Heart right ventricle (tissue), 16 donors: ENCODE data around the gene KMT2E. TPM values are rescaled to one million over a fixed set of nuclear protein-coding genes. Genes with fewer than 3 reads are reported as not detected.

Source experiments
- ATAC-seq, 8 donors: fragments of 200-7000 bp; cut with Tn5 transposase; one replicate each; pipeline ENCODE4 v1.9.1; 2020; ENCODE audit warnings: mild to moderate bottlenecking in 8 of 8, moderate library complexity in 8 of 8, moderate number of reproducible peaks in 1 of 8
- DNase-seq, 2 donors: peaks; one replicate each; pipeline ENCODE4 v3.0.0-alpha.2; 2020
- H3K27ac ChIP-seq, 10 donors: fragments of 200-600 bp; sonication (generic) in 2 of 10; one replicate each; pipeline versions ENCODE4 v1.5.0 to v1.8.0; 2020 to 2022; ENCODE audit warnings: mild to moderate bottlenecking in 3 of 10
- H3K27me3 ChIP-seq, 7 donors: fragments of 200-600 bp; one replicate each; pipeline ENCODE4 v1.8.0; 2021 to 2022; ENCODE audit warnings: mild to moderate bottlenecking in 2 of 7
- H3K36me3 ChIP-seq, 9 donors: fragments of 200-600 bp; sonication (generic) in 1 of 9; one replicate each; pipeline versions ENCODE4 v1.5.0 to v1.8.0; 2020 to 2022; ENCODE audit warnings: mild to moderate bottlenecking in 2 of 9
- H3K4me1 ChIP-seq, 9 donors: fragments of 200-600 bp; sonication (generic) in 1 of 9; one replicate each; pipeline versions ENCODE4 v1.5.0 to v1.8.0; 2020 to 2022; ENCODE audit warnings: mild to moderate bottlenecking in 4 of 9
- H3K4me3 ChIP-seq, 10 donors: fragments of 200-600 bp; sonication (generic) in 2 of 10; one replicate each; pipeline versions ENCODE4 v1.5.0 to v1.8.0; 2020 to 2022; ENCODE audit warnings: mild to moderate bottlenecking in 7 of 10, moderate library complexity in 2 of 10
- H3K9me3 ChIP-seq, 11 donors: fragments of 200-600 bp in 10 of 11; sonication (generic) in 2 of 11; one replicate each; pipeline versions ENCODE4 v1.5.0 to v1.8.0; 2013 to 2022; ENCODE audit warnings: mild to moderate bottlenecking in 2 of 11, control low read depth in 1 of 11, moderate library complexity in 1 of 11
- WGBS, 2 donors: extraction: QIAGEN DNeasy Blood & Tissue Kit; methylation state at CpG; one replicate each; pipeline ENCODE4 v1.1.7; 2013; ENCODE audit warnings: inconsistent platforms in 1 of 2; 5-methylcytosine and 5-hydroxymethylcytosine counted together
- intact Hi-C, 10 donors: fragments of 100-400 bp; cut with DNase I; formaldehyde crosslinking; loops; one replicate each; pipeline versions ENCODE4 v1.11.1 to v1.14.2; 2022
- polyA plus RNA-seq, 2 donors: library from polyadenylated mRNA; stranded (reverse); fragments of 200-250 nt; gene quantifications; one replicate each; pipeline ENCODE4 v1.2.3, GENCODE V29; 2013
- total RNA-seq, 10 donors: library from RNA; stranded (reverse); fragmentation: NEBNext Ultra II Directional in 3 of 10; extraction: Animal tissue kit (Norgen Biotek cat#: 25700) in 3 of 10; gene quantifications; one replicate each; pipeline versions ENCODE4 v1.2.1 to v1.2.4, GENCODE V29; 2021 to 2023
- TF ChIP-seq, protein P1 (sequence below), 9 donors: fragments of 200-600 bp; sonication (generic) in 2 of 9; IDR thresholded peaks; one replicate each; pipeline versions ENCODE4 v1.5.0 to v1.8.0; 2021 to 2022; ENCODE audit warnings: antibody characterized with exemption in 9 of 9, mild to moderate bottlenecking in 5 of 9, moderate library complexity in 1 of 9
- donor health status: Arrhythmogenic right ventricular cardiomyopathy.
- donor health status: ischemic (EF 13 %, LVEDD 7.1; RV severe dilation, severe dysfunction).
- donor health status: healthy with polysubstance abuse.
- donor health status: DM: no; HTN: yes; CAD: no.
- donor health status: DM: no; HTN: no; CAD: no.
- donor health status: ischemic (EF 25% LVEDD 6.9; RV normal size, moderate dysfunction).
- donor health status: ischemic (EF 25% LVEDD 5.7; RV mildly dilated, moderate dysfunction).
- donor health status: healthy.
- donor health status: DM: yes; HTN: yes; CAD: no.
- donor health status: Ischemic cardiomyopathy.
- donor health status: ischemic (EF 35%, LVEDD 5.7; RV mildly dilated, moderate dysfunction).
- donor health status: nonischemic (EF 11% LVEDD 7.7; RV severe dilation, severe dysfunction).
- donor health status: DM: yes; HTN: yes; CAD: no.
- donor health status: PGD.
- donor health status: ischemic (EF 29% LVEDD 5.4; RV normal size, mild dysfunction).
- donor health status: nonischemic (EF 23%, LVEDD 6.1; RV moderate dilation, normal function).

The KMT2E gene
- total and polyA plus RNA-seq, 12 donors, result 9.4 to 53.3 (median 46.2) TPM

DNA sequence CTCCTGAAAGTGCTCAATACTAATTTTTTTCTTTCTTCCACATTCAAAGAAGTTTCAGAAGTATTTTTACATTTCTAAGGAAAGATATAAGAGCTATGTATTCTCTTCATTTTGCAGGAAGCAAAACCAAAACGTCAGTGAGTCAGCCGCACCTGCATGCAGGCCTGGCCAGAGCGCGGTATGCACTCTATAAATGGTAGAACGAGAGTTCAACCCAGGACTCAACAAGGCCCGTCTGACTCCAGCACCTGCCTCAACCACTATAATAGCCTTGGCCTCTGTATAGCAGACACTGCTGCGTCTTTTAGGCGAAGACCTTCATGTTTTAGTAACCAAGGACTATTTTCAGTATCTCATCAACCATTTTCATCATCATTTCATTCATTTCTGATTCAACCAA is 113.2 kb downstream of the KMT2E start:
- DNase-seq (no peak), ATAC-seq (peak in 5 of 8 donors; percentile 37 to 71 (median 58))
- Histone ChIP-seq H3K4me3 (no peak overlapping the region), H3K27me3 (no peaks in the 10 kb centered on the region), H3K4me1 (peaks cover 0 to 27% (median 8%) of the 10 kb centered on the region in 9 donors), H3K9me3 (no peaks in the 10 kb centered on the region), H3K27ac (peak overlapping the region in 1 of 10 donors; percentile 27), H3K36me3 (peaks cover 0 to 48% (median 10%) of the 10 kb centered on the region in 9 donors)
- TF ChIP-seq, protein P1, sequence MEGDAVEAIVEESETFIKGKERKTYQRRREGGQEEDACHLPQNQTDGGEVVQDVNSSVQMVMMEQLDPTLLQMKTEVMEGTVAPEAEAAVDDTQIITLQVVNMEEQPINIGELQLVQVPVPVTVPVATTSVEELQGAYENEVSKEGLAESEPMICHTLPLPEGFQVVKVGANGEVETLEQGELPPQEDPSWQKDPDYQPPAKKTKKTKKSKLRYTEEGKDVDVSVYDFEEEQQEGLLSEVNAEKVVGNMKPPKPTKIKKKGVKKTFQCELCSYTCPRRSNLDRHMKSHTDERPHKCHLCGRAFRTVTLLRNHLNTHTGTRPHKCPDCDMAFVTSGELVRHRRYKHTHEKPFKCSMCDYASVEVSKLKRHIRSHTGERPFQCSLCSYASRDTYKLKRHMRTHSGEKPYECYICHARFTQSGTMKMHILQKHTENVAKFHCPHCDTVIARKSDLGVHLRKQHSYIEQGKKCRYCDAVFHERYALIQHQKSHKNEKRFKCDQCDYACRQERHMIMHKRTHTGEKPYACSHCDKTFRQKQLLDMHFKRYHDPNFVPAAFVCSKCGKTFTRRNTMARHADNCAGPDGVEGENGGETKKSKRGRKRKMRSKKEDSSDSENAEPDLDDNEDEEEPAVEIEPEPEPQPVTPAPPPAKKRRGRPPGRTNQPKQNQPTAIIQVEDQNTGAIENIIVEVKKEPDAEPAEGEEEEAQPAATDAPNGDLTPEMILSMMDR (IDR thresholded peaks at IDR 0.05), result no peak
- intact Hi-C loops, result no loop called here
- 81% methylated on average over 8 of the region's 8 CpGs for WGBS, 2 donors

DNA sequence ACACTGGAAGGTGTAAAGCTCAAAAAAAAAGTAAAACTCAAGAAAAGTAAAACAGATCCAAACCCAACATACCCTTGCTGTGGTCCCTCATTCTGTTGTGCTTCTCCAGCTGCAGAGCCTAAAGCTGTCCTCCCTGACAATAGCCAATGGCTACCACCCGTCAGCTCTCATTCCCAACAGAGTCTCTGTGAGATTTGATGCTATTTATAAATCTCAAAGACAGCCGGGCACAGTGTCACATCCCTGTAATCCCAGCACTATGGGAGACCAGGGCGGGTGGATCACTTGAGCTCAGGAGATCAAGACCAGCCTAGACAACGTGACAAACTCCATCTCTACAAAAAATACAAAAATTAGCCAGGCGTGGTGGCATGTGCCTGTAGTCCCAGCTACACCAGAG is 116.0 kb downstream of the KMT2E start:
- H3K4me3 ChIP-seq, result no peak overlapping the region
- peak overlapping the region in 4 of 10 donors; percentile 4 to 24 (median 16) for H3K27ac ChIP-seq
- ATAC-seq (peak; percentile 49 to 88 (median 72)), DNase-seq (peak in 1 of 2 donors; percentile 27)
- H3K27me3 ChIP-seq, result no peaks in the 10 kb centered on the region
- no peaks in the 10 kb centered on the region for H3K9me3 ChIP-seq
- H3K4me1 ChIP-seq, result peaks cover 0 to 34% (median 8%) of the 10 kb centered on the region in 9 donors
- intact Hi-C loops, result loop anchor here in 1 of 10 donors (10.0 kb wide), 1 partner anchor 205 kb away; no protein-coding TSS in a partner anchor
- peaks cover 0 to 56% (median 12%) of the 10 kb centered on the region in 9 donors for H3K36me3 ChIP-seq
- TF ChIP-seq, protein P1 (IDR thresholded peaks at IDR 0.05), result no peak
- 54 to 66% methylated on average over 5 of the region's 5 CpGs for WGBS, 2 donors

DNA sequence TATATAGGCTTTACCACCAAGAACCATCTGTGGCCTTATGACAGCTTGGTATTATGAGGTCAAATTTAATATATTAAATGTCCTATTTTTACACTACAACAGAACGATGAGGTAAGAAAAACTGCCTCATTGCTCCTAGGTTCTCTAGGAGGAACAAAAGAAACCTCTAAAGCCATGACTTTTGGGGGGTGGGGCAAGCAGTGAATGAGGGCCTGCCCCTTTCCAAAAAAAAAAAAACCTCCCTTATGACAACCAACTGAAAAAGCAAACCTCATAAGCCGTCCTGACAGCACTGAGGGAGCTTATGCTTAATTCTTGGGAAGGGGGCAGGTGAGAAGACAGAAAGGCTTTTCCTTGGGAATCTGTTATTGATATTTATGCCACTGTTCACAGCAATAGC is 116.6 kb downstream of the KMT2E start:
- no peaks in the 10 kb centered on the region for H3K27me3 ChIP-seq
- H3K27ac ChIP-seq, result peak overlapping the region in 5 of 10 donors; percentile 4 to 17 (median 9)
- intact Hi-C loops, result loop anchor here in 1 of 10 donors (10.0 kb wide), 1 partner anchor 204 kb away; no protein-coding TSS in a partner anchor
- no peaks in the 10 kb centered on the region for H3K9me3 ChIP-seq
- H3K4me1 ChIP-seq, result peaks cover 0 to 39% (median 8%) of the 10 kb centered on the region in 9 donors
- no peak for DNase-seq
- H3K4me3 ChIP-seq, result no peak overlapping the region
- TF ChIP-seq, protein P1 (IDR thresholded peaks at IDR 0.05), result no peak
- 78 to 87% methylated on average over 2 of the region's 2 CpGs for WGBS, 2 donors
- ATAC-seq, result no peak
- H3K36me3 ChIP-seq, result peaks cover 0 to 51% (median 8%) of the 10 kb centered on the region in 9 donors

DNA sequence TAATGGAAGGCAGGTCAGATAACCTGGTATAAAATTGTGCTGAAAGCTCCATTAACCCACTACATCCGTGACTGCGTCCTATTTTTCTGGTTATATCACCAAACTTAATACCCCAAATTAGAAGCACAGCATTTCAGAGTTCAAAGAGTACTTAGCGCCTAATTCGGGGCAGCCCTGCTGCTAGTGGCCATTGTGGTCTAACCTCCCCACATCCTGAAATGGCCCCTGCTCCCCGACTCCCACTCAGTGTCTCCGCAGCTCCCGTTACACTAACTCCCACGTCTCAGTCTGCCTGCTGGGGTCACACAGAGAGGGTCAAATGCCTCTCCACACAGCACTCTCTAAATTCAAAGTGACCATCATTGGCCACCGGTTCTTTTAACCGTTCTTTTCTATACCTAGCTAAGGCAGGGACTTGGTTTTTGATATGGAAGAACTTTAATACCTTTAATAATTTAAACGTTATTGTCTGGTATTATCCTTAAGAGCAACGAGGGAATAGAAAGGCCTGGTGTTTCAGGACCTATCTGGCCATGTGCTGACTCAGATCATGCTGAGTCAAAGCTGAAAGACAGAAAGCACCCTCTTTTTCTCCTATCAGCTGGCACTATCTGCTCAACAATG is 117.1 kb downstream of the KMT2E start:
- no peaks in the 10 kb centered on the region for H3K9me3 ChIP-seq
- H3K27me3 ChIP-seq, result no peaks in the 10 kb centered on the region
- H3K4me1 ChIP-seq, result peaks cover 0 to 44% (median 8%) of the 10 kb centered on the region in 9 donors
- intact Hi-C loops, result loop anchor here in 1 of 10 donors (10.0 kb wide), 1 partner anchor 204 kb away; no protein-coding TSS in a partner anchor
- peaks cover 0 to 45% (median 8%) of the 10 kb centered on the region in 9 donors for H3K36me3 ChIP-seq
- TF ChIP-seq, protein P1 (IDR thresholded peaks at IDR 0.05), result no peak
- H3K27ac ChIP-seq, result peak overlapping the region in 1 of 10 donors; percentile 9
- WGBS, 2 donors, result 87% methylated on average over 12 of the region's 12 CpGs
- no peak for DNase-seq
- no peak for ATAC-seq
- H3K4me3 ChIP-seq, result no peak overlapping the region
